Upper lobe of right lung (tissue), 1 donor: ENCODE measurements around the gene MIEF1. TPM values are rescaled to one million over a fixed set of nuclear protein-coding genes. Genes with fewer than 3 reads are reported as not detected.

Experiments used
- ATAC-seq: fragments of 200-7000 bp; cut with Tn5 transposase; one replicate; pipeline ENCODE4 v1.9.1; 2020; ENCODE audit warnings: mild to moderate bottlenecking, moderate library complexity
- DNase-seq: peaks from one replicate; pipeline ENCODE4 v3.0.0-alpha.2; 2020
- H3K27ac ChIP-seq: fragments of 200-600 bp; one replicate; pipeline ENCODE4 v1.8.0; 2022
- H3K27me3 ChIP-seq: fragments of 200-600 bp; one replicate; pipeline ENCODE4 v1.8.0; 2022; ENCODE audit warnings: mild to moderate bottlenecking
- H3K36me3 ChIP-seq: fragments of 200-600 bp; one replicate; pipeline ENCODE4 v1.8.0; 2022
- H3K4me1 ChIP-seq: fragments of 200-600 bp; one replicate; pipeline ENCODE4 v1.8.0; 2022
- H3K4me3 ChIP-seq: fragments of 200-600 bp; one replicate; pipeline ENCODE4 v1.8.0; 2022; ENCODE audit warnings: mild to moderate bottlenecking
- H3K9me3 ChIP-seq: fragments of 200-600 bp; one replicate; pipeline ENCODE4 v1.8.0; 2022
- intact Hi-C: fragments of 100-400 bp; cut with DNase I; formaldehyde crosslinking; loops from one replicate; pipeline ENCODE4 v1.11.0; 2022
- total RNA-seq: library from RNA; stranded (reverse); fragmentation: NEBNext Ultra II Directional; extraction: Animal tissue kit (Norgen Biotek cat#: 25700); gene quantifications from one replicate; pipeline ENCODE4 v1.2.1, GENCODE V29; 2021
- TF ChIP-seq, protein P1 (sequence below): fragments of 200-600 bp; IDR thresholded peaks from one replicate; pipeline ENCODE4 v1.8.0; 2022; ENCODE audit warnings: antibody characterized with exemption
- donor health status: DM: no; HTN: yes; CAD: no; lungs with severe emphysema.

The MIEF1 gene
- total RNA-seq, 1 donor from 2014 or later = 24.3 TPM

DNA sequence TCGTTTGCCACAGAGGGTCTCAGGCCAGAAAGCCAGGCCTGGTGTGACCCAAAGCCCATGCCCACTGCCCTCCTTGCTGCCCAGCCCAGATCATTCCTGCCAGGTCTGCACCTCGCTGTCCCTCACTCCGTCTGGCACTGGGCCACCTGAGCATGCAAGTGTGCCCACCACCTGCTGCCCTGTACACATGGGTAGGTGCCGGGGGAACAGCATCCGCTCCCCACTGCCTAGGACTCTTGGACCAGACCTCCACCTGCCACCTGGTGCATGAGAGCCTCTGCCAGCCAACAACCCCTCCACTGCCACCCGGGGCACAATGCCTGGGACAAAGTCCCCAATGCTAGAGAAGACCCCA, 32.8 kb upstream of the MIEF1 start:
- Histone ChIP-seq H3K4me1 (peaks cover 28% of the 10 kb centered on the region), H3K27ac (peak overlapping the region; percentile 77), H3K9me3 (no peaks in the 10 kb centered on the region), H3K4me3 (no peak overlapping the region), H3K36me3 (no peaks in the 10 kb centered on the region), H3K27me3 (no peaks in the 10 kb centered on the region)
- TF ChIP-seq, protein P1, sequence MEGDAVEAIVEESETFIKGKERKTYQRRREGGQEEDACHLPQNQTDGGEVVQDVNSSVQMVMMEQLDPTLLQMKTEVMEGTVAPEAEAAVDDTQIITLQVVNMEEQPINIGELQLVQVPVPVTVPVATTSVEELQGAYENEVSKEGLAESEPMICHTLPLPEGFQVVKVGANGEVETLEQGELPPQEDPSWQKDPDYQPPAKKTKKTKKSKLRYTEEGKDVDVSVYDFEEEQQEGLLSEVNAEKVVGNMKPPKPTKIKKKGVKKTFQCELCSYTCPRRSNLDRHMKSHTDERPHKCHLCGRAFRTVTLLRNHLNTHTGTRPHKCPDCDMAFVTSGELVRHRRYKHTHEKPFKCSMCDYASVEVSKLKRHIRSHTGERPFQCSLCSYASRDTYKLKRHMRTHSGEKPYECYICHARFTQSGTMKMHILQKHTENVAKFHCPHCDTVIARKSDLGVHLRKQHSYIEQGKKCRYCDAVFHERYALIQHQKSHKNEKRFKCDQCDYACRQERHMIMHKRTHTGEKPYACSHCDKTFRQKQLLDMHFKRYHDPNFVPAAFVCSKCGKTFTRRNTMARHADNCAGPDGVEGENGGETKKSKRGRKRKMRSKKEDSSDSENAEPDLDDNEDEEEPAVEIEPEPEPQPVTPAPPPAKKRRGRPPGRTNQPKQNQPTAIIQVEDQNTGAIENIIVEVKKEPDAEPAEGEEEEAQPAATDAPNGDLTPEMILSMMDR = no peak
- intact Hi-C loops = no loop called here
- DNase-seq (no peak), ATAC-seq (no peak)

DNA sequence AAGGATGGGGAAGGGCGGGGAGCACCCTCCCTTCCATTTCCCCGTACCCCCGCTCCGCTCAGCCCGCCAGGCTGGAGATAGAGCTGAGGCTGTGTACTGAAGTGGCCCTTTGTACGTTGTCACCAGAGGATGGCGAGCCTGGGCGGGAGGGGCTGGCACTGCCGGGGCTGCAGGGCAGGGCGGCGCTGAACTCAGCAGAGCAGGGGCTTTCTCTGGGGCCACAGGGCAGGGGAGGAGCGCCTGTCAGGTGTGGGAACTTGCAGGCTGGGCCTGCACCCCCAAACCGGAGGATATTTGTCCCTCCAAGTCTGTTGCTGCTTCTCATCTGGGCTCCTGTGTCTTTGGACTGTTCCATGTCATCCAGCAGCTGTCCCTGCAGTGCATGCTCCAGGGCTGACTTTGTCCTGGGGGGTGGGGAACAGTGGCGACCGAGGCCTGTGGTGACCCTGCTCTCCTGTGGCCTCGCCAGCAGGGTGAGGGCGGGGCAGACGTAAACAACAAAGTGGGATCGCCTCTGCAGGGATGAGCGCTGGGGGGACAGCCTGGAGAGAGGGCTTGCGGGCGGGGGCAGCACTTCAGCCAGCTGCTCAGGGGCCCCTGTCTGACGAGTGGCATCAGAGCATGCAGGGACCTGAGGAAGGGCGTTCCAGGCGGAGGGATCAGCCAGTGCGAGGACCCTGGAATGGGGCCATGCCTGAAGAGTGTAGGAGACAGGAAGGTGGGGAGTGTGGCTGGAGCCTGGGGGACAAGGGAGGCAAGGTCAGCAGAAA, 32.2 kb upstream of the MIEF1 start:
- Histone ChIP-seq H3K36me3 (no peaks in the 10 kb centered on the region), H3K27me3 (no peaks in the 10 kb centered on the region), H3K27ac (peak overlapping the region; percentile 77), H3K9me3 (no peaks in the 10 kb centered on the region), H3K4me1 (peaks cover 27% of the 10 kb centered on the region), H3K4me3 (no peak overlapping the region)
- no peak for ATAC-seq
- intact Hi-C loops = no loop called here
- TF ChIP-seq, protein P1 = no peak
- no peak for DNase-seq

DNA sequence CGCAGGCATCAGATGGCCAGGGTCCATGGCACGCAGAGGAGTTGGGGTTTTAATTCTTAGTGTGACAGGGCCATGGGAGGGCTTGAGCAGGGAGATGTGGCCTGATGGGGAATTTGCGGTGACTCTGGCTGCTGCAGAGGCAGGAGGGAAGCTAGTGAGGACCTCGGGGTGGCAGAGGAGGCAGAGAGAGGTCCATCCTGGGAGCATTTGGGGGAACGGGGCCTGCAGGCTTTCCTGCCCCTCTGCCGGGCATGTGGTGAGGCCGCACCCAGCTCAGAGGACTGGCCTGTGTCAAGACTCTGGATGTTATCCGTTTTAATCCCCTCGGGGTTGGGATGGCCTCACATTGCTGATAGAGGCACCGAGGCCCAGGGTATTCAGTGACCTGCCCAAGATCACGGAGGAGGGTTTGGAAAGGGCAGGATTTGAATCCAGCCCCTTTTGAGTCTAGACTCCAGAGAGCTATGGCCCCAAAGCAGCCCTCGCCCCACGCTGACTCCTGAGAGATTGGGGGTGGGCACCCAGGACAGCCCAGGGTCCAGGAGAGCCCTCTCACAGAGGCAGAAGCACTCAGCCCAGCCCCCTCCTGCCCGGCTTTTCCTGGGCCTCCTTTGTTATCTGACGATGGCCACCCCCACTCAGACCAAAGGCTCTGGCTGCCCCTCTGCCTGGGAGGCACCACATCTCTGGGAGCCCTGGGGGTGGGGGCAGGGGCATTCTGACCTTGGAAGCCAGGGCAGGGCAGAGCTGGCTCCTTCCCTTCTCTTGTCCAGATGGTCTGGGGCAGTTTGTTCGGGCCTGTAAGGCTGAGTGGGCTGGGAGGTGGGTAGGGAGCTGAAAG, 31.4 kb upstream of the MIEF1 start:
- TF ChIP-seq, protein P1 = no peak
- ATAC-seq = no peak
- DNase-seq = no peak
- Histone ChIP-seq H3K4me1 (peaks cover 27% of the 10 kb centered on the region), H3K36me3 (no peaks in the 10 kb centered on the region), H3K27ac (peak overlapping the region; percentile 77), H3K9me3 (no peaks in the 10 kb centered on the region), H3K27me3 (no peaks in the 10 kb centered on the region), H3K4me3 (no peak overlapping the region)
- intact Hi-C loops = no loop called here

DNA sequence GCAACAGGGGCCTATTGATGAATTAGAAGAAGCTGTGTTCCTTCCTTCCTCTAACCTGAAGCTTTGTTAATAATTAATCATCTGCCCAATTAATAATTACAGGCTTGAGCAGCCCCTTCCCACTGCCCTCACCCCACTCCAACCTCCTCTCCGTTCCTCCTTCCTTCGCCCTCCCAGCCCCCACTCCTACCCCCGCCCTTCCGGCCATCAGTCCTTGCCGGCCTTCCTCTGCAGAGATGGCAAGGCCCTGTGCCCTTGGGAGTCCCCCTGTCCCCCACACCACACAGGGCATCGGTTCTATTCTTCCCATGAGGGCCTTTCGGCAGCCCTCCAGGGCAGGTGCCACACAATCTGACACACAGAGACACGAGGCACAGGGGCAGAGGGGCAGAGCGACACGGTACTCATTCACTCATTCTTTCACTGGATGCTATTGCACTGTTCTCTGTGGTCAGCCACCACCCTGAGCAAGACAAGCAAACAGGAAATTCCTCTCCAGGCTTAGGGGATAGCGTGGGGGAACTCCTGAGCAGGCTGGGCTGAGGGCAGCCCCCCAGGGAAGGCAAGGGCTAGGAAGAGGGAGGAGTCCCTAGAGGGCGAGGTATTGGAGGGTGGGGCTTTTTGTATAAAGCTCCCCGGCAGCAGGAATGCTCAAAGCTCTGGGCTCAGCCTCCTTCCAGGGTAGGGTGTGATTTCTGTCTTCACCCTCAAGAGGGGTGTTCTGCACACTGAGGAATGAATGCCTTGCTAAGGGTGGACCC, 30.5 kb upstream of the MIEF1 start:
- intact Hi-C loops = no loop called here
- peak overlapping the region; percentile 77 for H3K27ac ChIP-seq
- H3K4me3 ChIP-seq = peak overlapping the region; percentile 9
- peaks cover 27% of the 10 kb centered on the region for H3K4me1 ChIP-seq
- DNase-seq (peak; percentile 81), ATAC-seq (peak; percentile 77)
- H3K27me3 ChIP-seq = no peaks in the 10 kb centered on the region
- no peaks in the 10 kb centered on the region for H3K36me3 ChIP-seq
- TF ChIP-seq, protein P1 = no peak
- no peaks in the 10 kb centered on the region for H3K9me3 ChIP-seq
